Breast epithelium (tissue), 3 donors: ENCODE measurements around the gene NRCAM.

Experiments used
- CTCF ChIP-seq, 3 donors: fragments of 450-650 bp; IDR thresholded peaks; one replicate each; pipeline ENCODE4 v1.5.1; 2016 to 2017; ENCODE audit warnings: antibody characterized with exemption in 3 of 3, mild to moderate bottlenecking in 3 of 3, moderate library complexity in 3 of 3
- POLR2A ChIP-seq: fragments of 450-650 bp; IDR thresholded peaks from one replicate; pipeline ENCODE4 v1.6.1; 2016; ENCODE audit warnings: antibody characterized with exemption, mild to moderate bottlenecking, moderate library complexity
- POLR2AphosphoS5 ChIP-seq, 3 donors: sonication (generic); formaldehyde crosslinking; IDR thresholded peaks; one replicate each; pipeline ENCODE4 v1.6.1; 2017; ENCODE audit warnings: antibody characterized with exemption in 3 of 3

- TF ChIP-seq POLR2A (no peak), CTCF (IDR thresholded peaks at IDR 0.05) (no peak), POLR2AphosphoS5 (IDR thresholded peaks at IDR 0.05) (no peak)
Measured at GRCh38 chr7:108423089-108423989, 32.9 kb downstream of the NRCAM start.
